SU-DHL-6 (cell line): ENCODE results near the gene RGPD8.

ENCODE experiments used
- H2AFZ ChIP-seq: fragments of 200-600 bp; sonication (generic); 2 replicates; pipeline ENCODE4 v1.6.1; 2014; ENCODE audit warnings: low read depth, mild to moderate bottlenecking, moderate library complexity, mixed read lengths, antibody characterized with exemption, low read length; ENCODE audit not compliant: severe bottlenecking
- H3F3A ChIP-seq: fragments of 200-600 bp; shearing (Covaris generic); 2 replicates; pipeline ENCODE4 v1.6.0; 2016; ENCODE audit warnings: antibody characterized with exemption, mild to moderate bottlenecking; ENCODE audit not compliant: insufficient read depth
- H3K27ac ChIP-seq: fragments of 200-600 bp; sonication (generic); 2 replicates; pipeline ENCODE4 v1.5.1; 2016; ENCODE audit warnings: low read depth, mild to moderate bottlenecking, low read length, moderate library complexity, mixed read lengths
- H3K27me3 ChIP-seq: fragments of 200-600 bp; sonication (generic), shearing (Covaris generic); 2 replicates; pipeline ENCODE4 v1.6.0; 2014; ENCODE audit warnings: mild to moderate bottlenecking, low read length
- H3K36me3 ChIP-seq: fragments of 200-600 bp; sonication (generic); 2 replicates; pipeline ENCODE4 v1.6.1; 2014; ENCODE audit warnings: mild to moderate bottlenecking, low read length, mixed read lengths
- H3K4me2 ChIP-seq: fragments of 300-600, 200-600 bp; shearing (Covaris generic), sonication (generic); 2 replicates; pipeline ENCODE4 v1.6.0; 2014; ENCODE audit warnings: low read length, low read depth, mild to moderate bottlenecking; ENCODE audit not compliant: poor library complexity, severe bottlenecking
- H3K4me3 ChIP-seq: fragments of 200-600 bp; sonication (generic); 2 replicates; pipeline ENCODE4 v1.5.1; 2014; ENCODE audit warnings: antibody characterized with exemption, low read length, mild to moderate bottlenecking, mixed read lengths; ENCODE audit not compliant: insufficient read depth, poor library complexity, severe bottlenecking
- H3K79me2 ChIP-seq: fragments of 200-600 bp; sonication (generic); 2 replicates; pipeline ENCODE4 v1.6.1; 2014; ENCODE audit warnings: mild to moderate bottlenecking, low read length, moderate library complexity; ENCODE audit not compliant: insufficient read depth
- H3K9ac ChIP-seq: fragments of 200-600 bp; sonication (generic); 2 replicates; pipeline ENCODE4 v1.7.0; 2014; ENCODE audit warnings: mild to moderate bottlenecking, low read length
- H3K9me2 ChIP-seq: fragments of 200-600 bp; sonication (generic); replicated peaks from 2 replicates; pipeline ENCODE4 v1.6.1; 2014; ENCODE audit warnings: low read length; ENCODE audit not compliant: insufficient read depth
- H3K9me3 ChIP-seq: fragments of 200-600 bp; sonication (generic); 2 replicates; pipeline ENCODE4 v1.6.1; 2014; ENCODE audit warnings: low read length, mixed read lengths; ENCODE audit not compliant: insufficient read depth
- H4K20me1 ChIP-seq: fragments of 200-600 bp; sonication (generic); 2 replicates; pipeline ENCODE4 v1.6.1; 2014; ENCODE audit warnings: low read depth, mild to moderate bottlenecking, antibody characterized with exemption, low read length, moderate library complexity, mixed read lengths
- CTCF ChIP-seq: fragments of 200-600 bp; sonication (generic); IDR thresholded peaks from one replicate; pipeline ENCODE4 v1.5.1; 2017; ENCODE audit warnings: antibody characterized with exemption, mild to moderate bottlenecking, low read length, moderate library complexity; ENCODE audit not compliant: insufficient read depth, poor library complexity, severe bottlenecking
- EZH2phosphoT487 ChIP-seq: fragments of 200-600 bp; sonication (generic), shearing (Covaris generic); conservative IDR thresholded peaks from 2 replicates; pipeline ENCODE4 v1.6.1; 2018; ENCODE audit warnings: mild to moderate bottlenecking, antibody characterized with exemption, low read length, moderate library complexity, mixed read lengths

Gene RGPD8

GRCh38 chr2:112345030-112346027 lies 88.1 kb downstream of the RGPD8 start:
- Histone ChIP-seq H3K36me3 (no peaks in the 10 kb centered on the region), H3K9ac (no peak overlapping the region), H2AFZ (no peak overlapping the region), H3K4me3 (no peak overlapping the region), H3K9me2 (no peaks in the 10 kb centered on the region), H3K27me3 (no peaks in the 10 kb centered on the region), H3K4me2 (no peak overlapping the region), H3K27ac (no peak overlapping the region), H3K9me3 (no peaks in the 10 kb centered on the region), H3K79me2 (no peaks in the 10 kb centered on the region), H3F3A (no peaks in the 10 kb centered on the region), H4K20me1 (no peaks in the 10 kb centered on the region)
- TF ChIP-seq EZH2phosphoT487: no peak
- no peak for TF ChIP-seq CTCF

GRCh38 chr2:112343827-112344585 lies 89.4 kb downstream of the RGPD8 start:
- H3K9me3 ChIP-seq: no peaks in the 10 kb centered on the region
- H3K9me2 ChIP-seq: no peaks in the 10 kb centered on the region
- H3K9ac ChIP-seq: no peak overlapping the region
- H3K4me2 ChIP-seq: no peak overlapping the region
- H3K79me2 ChIP-seq: no peaks in the 10 kb centered on the region
- H3K27ac ChIP-seq: no peak overlapping the region
- no peak overlapping the region for H3K4me3 ChIP-seq
- no peaks in the 10 kb centered on the region for H3K36me3 ChIP-seq
- H4K20me1 ChIP-seq: no peaks in the 10 kb centered on the region
- no peaks in the 10 kb centered on the region for H3F3A ChIP-seq
- TF ChIP-seq EZH2phosphoT487: no peak
- TF ChIP-seq CTCF: no peak
- no peak overlapping the region for H2AFZ ChIP-seq
- H3K27me3 ChIP-seq: no peaks in the 10 kb centered on the region

DNA sequence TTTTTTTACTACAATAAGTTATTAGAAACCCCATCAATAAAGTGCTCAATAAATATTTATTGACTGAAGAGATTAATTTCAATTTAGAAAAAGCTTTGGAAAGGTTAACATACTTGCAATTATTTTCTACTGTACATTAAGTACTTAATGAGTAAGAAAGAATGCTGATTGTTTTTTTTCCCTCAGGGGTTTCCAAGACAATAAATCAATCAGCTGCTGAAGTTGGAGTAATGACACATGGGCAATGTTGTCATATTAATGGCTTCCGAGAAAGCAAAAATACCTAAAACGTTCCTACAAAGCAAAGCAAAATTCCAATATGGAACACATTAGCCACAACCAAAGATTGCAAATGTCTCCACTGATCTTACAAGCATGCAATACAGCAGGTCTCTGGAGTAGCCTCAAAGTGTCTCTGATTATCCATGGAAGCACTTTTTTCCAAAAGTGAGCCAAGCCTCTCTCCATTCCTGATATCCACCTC lies 91.3 kb downstream of the RGPD8 start:
- no peaks in the 10 kb centered on the region for H3K9me2 ChIP-seq
- H3K27ac ChIP-seq: no peak overlapping the region
- H3K4me2 ChIP-seq: no peak overlapping the region
- H3K9me3 ChIP-seq: no peaks in the 10 kb centered on the region
- H2AFZ ChIP-seq: no peak overlapping the region
- TF ChIP-seq CTCF: no peak
- TF ChIP-seq EZH2phosphoT487: no peak
- no peaks in the 10 kb centered on the region for H3F3A ChIP-seq
- no peak overlapping the region for H3K4me3 ChIP-seq
- H3K79me2 ChIP-seq: no peaks in the 10 kb centered on the region
- no peaks in the 10 kb centered on the region for H3K36me3 ChIP-seq
- no peaks in the 10 kb centered on the region for H4K20me1 ChIP-seq
- no peak overlapping the region for H3K9ac ChIP-seq
- H3K27me3 ChIP-seq: no peaks in the 10 kb centered on the region
